Gastrocnemius medialis (tissue), 4 donors: Measurements from ENCODE around the gene DNAL1.
"Not testable (repeated sequence)": the region's sequence is repeated elsewhere in the genome, so short reads cannot be mapped to it uniquely, and the experiment has no call there.

Source experiments
- POLR2A ChIP-seq, 2 donors: fragments of 450-650 bp; IDR thresholded peaks; one replicate each; pipeline ENCODE4 v1.6.1; 2017; ENCODE audit warnings: antibody characterized with exemption in 2 of 2, mild to moderate bottlenecking in 2 of 2, moderate library complexity in 2 of 2
- TF ChIP-seq, protein P1 (sequence below), 5 experiments: fragments of 450-650 bp in 3 of 5; fragments of 200-600 bp in 2 of 5; sonication (generic) in 2 of 5; IDR thresholded peaks in 4 of 5; conservative IDR thresholded peaks in 1 of 5; 1 replicate in 4 of 5; 2 replicates in 1 of 5; pipeline ENCODE4 v1.5.1; 2016 to 2019; ENCODE audit warnings: antibody characterized with exemption in 5 of 5, mild to moderate bottlenecking in 3 of 5, moderate library complexity in 3 of 5

DNA sequence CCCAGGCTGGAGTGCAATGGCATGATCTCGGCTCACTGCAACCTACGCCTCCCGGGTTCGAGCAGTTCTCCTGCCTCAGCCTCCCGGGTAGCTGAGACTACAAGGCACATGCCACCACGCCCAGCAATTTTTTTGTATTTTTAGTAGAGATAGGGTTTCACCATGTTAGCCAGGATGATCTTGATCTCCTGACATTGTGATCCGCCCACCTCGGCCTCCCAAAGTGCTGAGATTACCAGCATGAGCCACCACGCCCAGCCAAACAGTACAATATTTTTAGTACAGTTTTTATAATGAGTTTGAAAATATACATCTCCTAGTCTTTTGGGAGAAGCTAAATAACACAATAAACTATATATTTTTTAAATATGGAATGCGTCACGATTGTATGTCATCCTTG lies 14.4 kb downstream of the DNAL1 start:
- TF ChIP-seq, protein P1, sequence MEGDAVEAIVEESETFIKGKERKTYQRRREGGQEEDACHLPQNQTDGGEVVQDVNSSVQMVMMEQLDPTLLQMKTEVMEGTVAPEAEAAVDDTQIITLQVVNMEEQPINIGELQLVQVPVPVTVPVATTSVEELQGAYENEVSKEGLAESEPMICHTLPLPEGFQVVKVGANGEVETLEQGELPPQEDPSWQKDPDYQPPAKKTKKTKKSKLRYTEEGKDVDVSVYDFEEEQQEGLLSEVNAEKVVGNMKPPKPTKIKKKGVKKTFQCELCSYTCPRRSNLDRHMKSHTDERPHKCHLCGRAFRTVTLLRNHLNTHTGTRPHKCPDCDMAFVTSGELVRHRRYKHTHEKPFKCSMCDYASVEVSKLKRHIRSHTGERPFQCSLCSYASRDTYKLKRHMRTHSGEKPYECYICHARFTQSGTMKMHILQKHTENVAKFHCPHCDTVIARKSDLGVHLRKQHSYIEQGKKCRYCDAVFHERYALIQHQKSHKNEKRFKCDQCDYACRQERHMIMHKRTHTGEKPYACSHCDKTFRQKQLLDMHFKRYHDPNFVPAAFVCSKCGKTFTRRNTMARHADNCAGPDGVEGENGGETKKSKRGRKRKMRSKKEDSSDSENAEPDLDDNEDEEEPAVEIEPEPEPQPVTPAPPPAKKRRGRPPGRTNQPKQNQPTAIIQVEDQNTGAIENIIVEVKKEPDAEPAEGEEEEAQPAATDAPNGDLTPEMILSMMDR (IDR thresholded peaks at IDR 0.05 in 4 of 5, conservative IDR thresholded peaks at IDR 0.05 in 1 of 5) = not testable (repeated sequence)
- TF ChIP-seq POLR2A (IDR thresholded peaks at IDR 0.05) = not testable (repeated sequence)
